ENCODE measurements around the gene VPS37C. TPM values are rescaled to one million over a fixed set of nuclear protein-coding genes. Genes with fewer than 3 reads are reported as not detected.

Gene VPS37C
- total and polyA plus RNA-seq, 4 donors, result 2.6 to 6.1 (median 5.1) TPM

- no peaks in the 10 kb centered on the region for H3K4me1 ChIP-seq (ENCODE audit: control insufficient read depth in 4 of 4, insufficient read depth in 4 of 4, low read length in 3 of 4)
- no peaks in the 10 kb centered on the region for H3K36me3 ChIP-seq (ENCODE audit: control insufficient read depth in 4 of 4, insufficient read depth in 3 of 4, low read depth in 1 of 4, low read length in 3 of 4)
- H3K27me3 ChIP-seq (ENCODE audit: control insufficient read depth in 4 of 4, insufficient read depth in 4 of 4, low read length in 3 of 4), result no peaks in the 10 kb centered on the region
- H3K9me3 ChIP-seq (ENCODE audit: control insufficient read depth in 4 of 4, low read length in 3 of 4), result no peaks in the 10 kb centered on the region
- no peak overlapping the region for H3K27ac ChIP-seq (ENCODE audit: low read depth in 1 of 2, low read length in 2 of 2)
- TF ChIP-seq SP1 (IDR thresholded peaks at IDR 0.05) (no peak), JUND (IDR thresholded peaks at IDR 0.05) (no peak), NR2F2 (IDR thresholded peaks at IDR 0.05) (no peak), ATF3 (IDR thresholded peaks at IDR 0.05) (no peak), FOXA2 (IDR thresholded peaks at IDR 0.05) (no peak), ZBTB33 (IDR thresholded peaks at IDR 0.05) (no peak), GABPA (IDR thresholded peaks at IDR 0.05 in 1 of 2, conservative IDR thresholded peaks at IDR 0.05 in 1 of 2) (no peak), MAX (IDR thresholded peaks at IDR 0.05) (no peak), HNF4G (IDR thresholded peaks at IDR 0.05) (no peak), HNF4A (conservative IDR thresholded peaks at IDR 0.05) (no peak), REST (IDR thresholded peaks at IDR 0.05) (no peak), RXRA (IDR thresholded peaks at IDR 0.05) (no peak), TAF1 (conservative IDR thresholded peaks at IDR 0.05) (no peak), EGR1 (IDR thresholded peaks at IDR 0.05; ENCODE audit: low read depth in 2 of 2) (no peak), YY1 (IDR thresholded peaks at IDR 0.05) (no peak), RAD21 (IDR thresholded peaks at IDR 0.05) (no peak)
- no peak overlapping the region for H3K4me3 ChIP-seq (ENCODE audit: low read depth in 1 of 3, low read length in 3 of 3)
- 88% methylated on average over 13 of the region's 13 CpGs for WGBS
- H3K9ac ChIP-seq (ENCODE audit: low read depth in 1 of 2, low read length in 2 of 2), result no peak overlapping the region
- DNase-seq (ENCODE audit: low spot score), result no peak
These were observed 68.1 kb downstream of the VPS37C start for GRCh38 chr11:61092908-61093763.

GRCh38 chr11:61092280-61092766 is 68.9 kb downstream of the VPS37C start:
- Histone ChIP-seq H3K27ac (ENCODE audit: low read depth in 1 of 2, low read length in 2 of 2) (no peak overlapping the region), H3K27me3 (ENCODE audit: control insufficient read depth in 4 of 4, insufficient read depth in 4 of 4, low read length in 3 of 4) (no peaks in the 10 kb centered on the region), H3K9ac (ENCODE audit: low read depth in 1 of 2, low read length in 2 of 2) (no peak overlapping the region), H3K36me3 (ENCODE audit: control insufficient read depth in 4 of 4, insufficient read depth in 3 of 4, low read depth in 1 of 4, low read length in 3 of 4) (no peaks in the 10 kb centered on the region), H3K4me3 (ENCODE audit: low read depth in 1 of 3, low read length in 3 of 3) (no peak overlapping the region), H3K9me3 (ENCODE audit: control insufficient read depth in 4 of 4, low read length in 3 of 4) (no peaks in the 10 kb centered on the region), H3K4me1 (ENCODE audit: control insufficient read depth in 4 of 4, insufficient read depth in 4 of 4, low read length in 3 of 4) (no peaks in the 10 kb centered on the region)
- WGBS, result 65% methylated on average over 10 of the region's 10 CpGs
- DNase-seq (ENCODE audit: low spot score), result no peak
- TF ChIP-seq ZBTB33 (IDR thresholded peaks at IDR 0.05) (no peak), JUND (IDR thresholded peaks at IDR 0.05) (no peak), EGR1 (IDR thresholded peaks at IDR 0.05; ENCODE audit: low read depth in 2 of 2) (no peak), SP1 (IDR thresholded peaks at IDR 0.05) (no peak), GABPA (IDR thresholded peaks at IDR 0.05 in 1 of 2, conservative IDR thresholded peaks at IDR 0.05 in 1 of 2) (no peak), CTCF (IDR thresholded peaks at IDR 0.05; ENCODE audit: low read depth, low read length, missing input control) (no peak), HNF4G (IDR thresholded peaks at IDR 0.05) (no peak), NR2F2 (IDR thresholded peaks at IDR 0.05) (no peak)
